Type B pancreatic cell (in vitro differentiated cells): Measurements from ENCODE around the gene PPM1D. TPM values are rescaled to one million over a fixed set of nuclear protein-coding genes. Genes with fewer than 3 reads are reported as not detected.

Experiments used
- DNase-seq: peaks from one replicate; pipeline ENCODE4 v3.0.0; 2021; ENCODE audit warnings: mixed read lengths; ENCODE audit not compliant: unreplicated experiment; ENCODE audit errors: extremely low spot score
- H3K27ac Mint-ChIP-seq: 2 replicates; pipeline ENCODE4 v1.8.0; 2021; ENCODE audit warnings: mild to moderate bottlenecking, mixed read lengths
- H3K27me3 Mint-ChIP-seq: 2 replicates; pipeline ENCODE4 v1.8.0; 2021; ENCODE audit warnings: mixed read lengths
- H3K36me3 Mint-ChIP-seq: 2 replicates; pipeline ENCODE4 v1.8.0; 2021; ENCODE audit warnings: mixed read lengths
- H3K4me1 Mint-ChIP-seq: one replicate; pipeline ENCODE4 v1.8.0; 2021; ENCODE audit warnings: mixed read lengths; ENCODE audit not compliant: unreplicated experiment
- H3K4me3 Mint-ChIP-seq: 2 replicates; pipeline ENCODE4 v1.8.0; 2021; ENCODE audit warnings: mild to moderate bottlenecking, mixed read lengths
- H3K9me3 Mint-ChIP-seq: 2 replicates; pipeline ENCODE4 v1.8.0; 2021; ENCODE audit warnings: mixed read lengths
- CTCF ChIP-seq: fragments of 200-600 bp; sonication (generic); conservative IDR thresholded peaks from 2 replicates; pipeline ENCODE4 v1.5.0; 2021; ENCODE audit warnings: antibody characterized with exemption, mild to moderate bottlenecking
- total RNA-seq: library from RNA; stranded (reverse); gene quantifications from 2 replicates; pipeline ENCODE4 v1.2.1, GENCODE V29; 2021; ENCODE audit warnings: low replicate concordance

Gene PPM1D
- total RNA-seq, 1 donor from 2014 or later = 25.4 TPM

DNA sequence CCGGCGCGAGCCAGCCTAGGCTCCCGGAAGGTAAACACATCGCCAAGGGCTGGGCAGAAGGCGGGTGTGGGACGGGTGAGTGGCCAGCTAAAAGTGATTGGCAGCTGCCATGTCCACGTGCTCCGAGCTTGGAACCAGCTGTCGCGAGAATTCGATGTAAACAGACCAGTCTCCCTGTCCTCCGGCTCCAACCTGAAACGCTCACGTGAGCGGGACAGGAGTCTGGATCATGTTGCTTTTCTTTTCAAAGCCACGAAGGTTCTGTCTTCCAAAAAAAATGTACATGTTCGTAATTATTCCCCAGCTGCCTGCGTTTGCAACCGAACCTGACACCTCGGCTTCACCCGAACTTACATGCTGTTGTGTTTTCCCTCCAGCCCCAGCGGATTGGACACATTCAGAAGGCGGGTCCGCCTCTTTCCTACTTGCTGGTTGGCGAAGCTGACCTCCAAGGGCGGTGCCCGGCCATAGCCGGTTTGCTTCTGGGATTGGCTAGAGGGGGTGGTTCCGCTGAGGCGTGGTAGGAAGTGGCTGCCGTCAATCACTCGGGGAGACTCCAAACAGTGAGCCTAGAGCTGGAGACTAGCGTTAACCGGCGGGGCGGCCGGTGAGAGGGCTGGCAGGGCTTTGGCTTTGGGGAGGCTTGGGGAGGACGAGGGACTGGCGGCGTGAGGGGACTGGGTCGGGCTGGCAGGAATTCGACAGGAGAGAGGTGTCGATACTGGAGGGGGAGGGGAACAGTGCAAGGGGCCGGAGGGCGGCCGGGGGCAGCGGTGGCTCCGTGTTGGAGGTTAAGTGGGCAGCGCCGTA is 77.5 kb downstream of the PPM1D start, which contains the start of gene BCAS3:
BCAS3 (plus strand) TSS at position 544 of the 810 bp plus-strand sequence.
- H3K4me3 Mint-ChIP-seq = peak within 1 kb of the TSS; percentile 99
- peaks cover 16% of the 10 kb centered on the region for H3K4me1 Mint-ChIP-seq
- H3K27me3 Mint-ChIP-seq = no peaks in the 10 kb centered on the region
- peak within 1 kb of the TSS; percentile 98 for H3K27ac Mint-ChIP-seq
- no peak for TF ChIP-seq CTCF
- DNase-seq = peak; percentile 97
- H3K9me3 Mint-ChIP-seq = no peaks in the 10 kb centered on the region
- peaks cover 3% of the 10 kb centered on the region for H3K36me3 Mint-ChIP-seq

- TF ChIP-seq CTCF = no peak
- H3K9me3 Mint-ChIP-seq = no peaks in the 10 kb centered on the region
- no peak for DNase-seq
- H3K27me3 Mint-ChIP-seq = no peaks in the 10 kb centered on the region
- H3K36me3 Mint-ChIP-seq = peaks cover 3% of the 10 kb centered on the region
- peak overlapping the region; percentile 98 for H3K27ac Mint-ChIP-seq
- H3K4me1 Mint-ChIP-seq = peaks cover 16% of the 10 kb centered on the region
- H3K4me3 Mint-ChIP-seq = peak overlapping the region; percentile 99
Measured at GRCh38 chr17:60678118-60678444, 78.1 kb downstream of the PPM1D start.

- Mint-ChIP-seq H3K9me3 (no peaks in the 10 kb centered on the region), H3K4me3 (peak overlapping the region; percentile 39), H3K27me3 (no peaks in the 10 kb centered on the region), H3K4me1 (peaks cover 16% of the 10 kb centered on the region), H3K36me3 (peaks cover 3% of the 10 kb centered on the region), H3K27ac (no peak overlapping the region)
- no peak for DNase-seq
- no peak for TF ChIP-seq CTCF
Measured at GRCh38 chr17:60679287-60679686, 79.3 kb downstream of the PPM1D start.

DNA sequence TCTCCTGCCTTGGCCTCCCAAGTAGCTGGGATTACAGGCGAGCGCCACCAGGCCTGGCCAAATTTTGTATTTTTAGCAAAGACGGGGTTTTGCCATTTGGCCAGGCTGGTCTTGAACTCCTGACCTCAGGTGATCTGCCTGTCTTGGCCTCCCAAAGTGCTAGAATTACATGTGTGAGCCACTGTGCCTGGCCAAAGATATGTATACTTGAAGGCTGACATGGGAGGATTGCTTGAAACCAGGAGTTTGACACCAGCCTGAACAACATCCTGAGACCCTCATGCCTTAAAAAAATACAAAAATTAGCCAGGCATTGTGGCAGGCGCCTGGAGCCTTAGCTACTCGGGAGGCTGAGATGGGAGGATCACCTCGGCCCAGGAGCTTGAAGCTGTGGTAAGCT is 80.8 kb downstream of the PPM1D start:
- Mint-ChIP-seq H3K27me3 (no peaks in the 10 kb centered on the region), H3K9me3 (no peaks in the 10 kb centered on the region), H3K4me1 (peaks cover 16% of the 10 kb centered on the region), H3K36me3 (peaks cover 7% of the 10 kb centered on the region), H3K4me3 (no peak overlapping the region), H3K27ac (no peak overlapping the region)
- no peak for TF ChIP-seq CTCF
- DNase-seq = no peak

GRCh38 chr17:60685437-60685836 is 85.4 kb downstream of the PPM1D start:
- no peak overlapping the region for H3K27ac Mint-ChIP-seq
- no peak overlapping the region for H3K4me3 Mint-ChIP-seq
- no peaks in the 10 kb centered on the region for H3K4me1 Mint-ChIP-seq
- H3K36me3 Mint-ChIP-seq = peaks cover 10% of the 10 kb centered on the region
- no peaks in the 10 kb centered on the region for H3K27me3 Mint-ChIP-seq
- TF ChIP-seq CTCF = no peak
- no peaks in the 10 kb centered on the region for H3K9me3 Mint-ChIP-seq
- DNase-seq = no peak
